Activated T-helper 1 cell treated with Interleukin-2 at 50 U/mL for 16 hours (primary cell): ENCODE measurements around the gene TAMALIN.
A peak's percentile ranks its signal among the peaks of the same experiment; 100 is the strongest.
"Not testable (repeated sequence)": the region's sequence is repeated elsewhere in the genome, so short reads cannot be mapped to it uniquely, and the experiment has no call there.

Experiments
- DNase-seq: peaks from one replicate; pipeline ENCODE4 v3.0.0-alpha.2; 2020; ENCODE audit warnings: low read depth

Gene TAMALIN

DNA sequence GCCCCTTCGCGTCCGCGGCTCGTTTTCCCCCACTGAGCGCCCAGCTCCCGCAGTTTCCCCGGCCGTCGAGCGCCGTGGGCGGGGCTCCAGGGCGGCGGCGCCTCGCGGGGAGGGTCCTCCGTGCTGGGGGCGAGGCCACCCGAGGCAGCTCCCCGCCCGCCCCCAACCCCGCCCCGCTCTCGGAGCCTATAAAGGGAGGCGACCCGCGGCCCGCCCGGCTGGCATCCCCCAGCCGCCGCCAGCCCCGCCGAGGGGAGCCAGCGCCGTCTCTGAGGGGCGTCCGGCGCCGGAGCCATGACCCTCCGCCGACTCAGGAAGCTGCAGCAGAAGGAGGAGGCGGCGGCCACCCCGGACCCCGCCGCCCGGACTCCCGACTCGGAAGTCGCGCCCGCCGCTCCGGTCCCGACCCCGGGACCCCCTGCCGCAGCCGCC is at the start of gene TAMALIN:
TAMALIN (plus strand) TSS at position 221 of the 432 bp plus-strand sequence; CDS start at position 295, 74 bp downstream.
- DNase-seq, result peak; percentile 76

DNA sequence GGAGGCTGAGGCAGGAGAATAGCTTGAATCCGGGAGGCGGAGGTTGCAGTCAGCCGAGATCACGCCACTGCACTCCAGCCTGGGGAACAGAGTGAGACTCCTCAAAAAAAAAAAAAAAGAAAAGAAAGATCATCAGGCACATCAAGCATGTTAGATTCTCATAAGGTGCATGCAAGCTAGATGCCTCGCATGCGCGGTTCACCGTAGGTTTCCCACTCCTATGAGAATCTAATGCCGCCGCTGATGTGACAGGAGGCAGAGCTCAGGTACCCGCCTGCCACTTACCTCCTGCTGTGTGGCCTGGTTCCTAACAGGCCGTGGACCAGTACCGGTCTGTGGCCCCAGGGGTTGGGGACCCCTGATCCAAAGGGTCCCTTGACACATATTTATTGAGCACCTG is 48.2 kb upstream of the TAMALIN start:
- no peak for DNase-seq

- no peak for DNase-seq
Measured at GRCh38 chr12:51959211-51959610, 47.5 kb upstream of the TAMALIN start.

GRCh38 chr12:51959921-51960320 is 46.8 kb upstream of the TAMALIN start:
- DNase-seq, result no peak

GRCh38 chr12:51960488-51960887 is 46.3 kb upstream of the TAMALIN start:
- no peak for DNase-seq

GRCh38 chr12:51960890-51961289 is 45.9 kb upstream of the TAMALIN start:
- DNase-seq, result no peak

- no peak for DNase-seq
Measured at GRCh38 chr12:51961834-51962233, 44.9 kb upstream of the TAMALIN start.

DNA sequence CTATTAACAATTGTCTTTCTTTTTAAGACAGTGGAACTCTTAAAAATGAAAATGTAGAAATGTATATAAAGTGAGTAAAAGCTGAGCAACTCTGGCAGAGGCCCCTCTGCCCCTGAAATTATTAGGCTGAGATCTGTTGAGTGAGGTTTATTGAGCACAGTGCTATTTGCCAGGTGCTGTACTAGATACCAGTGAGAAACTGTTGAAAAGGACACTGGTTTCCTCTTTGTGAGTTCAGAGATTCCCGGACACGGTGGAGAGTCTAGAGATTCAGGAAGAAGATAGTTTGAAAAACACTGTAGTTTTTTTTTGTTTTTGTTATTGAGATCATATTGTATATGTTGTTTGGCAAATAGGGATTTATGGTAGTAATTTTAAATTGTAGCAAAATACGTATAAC is 44.0 kb upstream of the TAMALIN start:
- DNase-seq, result no peak

GRCh38 chr12:51963477-51963876 is 43.3 kb upstream of the TAMALIN start:
- no peak for DNase-seq

DNA sequence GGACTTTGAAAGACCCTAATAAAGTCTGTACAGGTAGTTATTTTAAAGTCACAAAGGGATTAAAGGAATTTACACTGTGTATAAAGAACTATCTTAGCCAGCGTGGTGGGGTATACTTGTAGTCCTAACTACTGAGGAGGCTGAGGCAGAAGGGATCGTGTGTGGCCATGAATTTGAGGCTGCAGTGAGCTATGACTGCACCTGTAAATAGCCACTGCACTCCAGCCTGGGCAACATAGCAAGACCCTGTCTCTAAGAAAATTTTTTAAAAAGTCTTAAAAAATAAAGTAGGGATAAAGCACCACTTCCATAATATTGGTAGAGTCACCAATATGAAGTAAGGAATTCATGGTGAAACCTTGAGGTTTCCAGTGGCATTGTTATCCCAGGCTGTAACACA is 37.1 kb upstream of the TAMALIN start:
- DNase-seq, result no peak

DNA sequence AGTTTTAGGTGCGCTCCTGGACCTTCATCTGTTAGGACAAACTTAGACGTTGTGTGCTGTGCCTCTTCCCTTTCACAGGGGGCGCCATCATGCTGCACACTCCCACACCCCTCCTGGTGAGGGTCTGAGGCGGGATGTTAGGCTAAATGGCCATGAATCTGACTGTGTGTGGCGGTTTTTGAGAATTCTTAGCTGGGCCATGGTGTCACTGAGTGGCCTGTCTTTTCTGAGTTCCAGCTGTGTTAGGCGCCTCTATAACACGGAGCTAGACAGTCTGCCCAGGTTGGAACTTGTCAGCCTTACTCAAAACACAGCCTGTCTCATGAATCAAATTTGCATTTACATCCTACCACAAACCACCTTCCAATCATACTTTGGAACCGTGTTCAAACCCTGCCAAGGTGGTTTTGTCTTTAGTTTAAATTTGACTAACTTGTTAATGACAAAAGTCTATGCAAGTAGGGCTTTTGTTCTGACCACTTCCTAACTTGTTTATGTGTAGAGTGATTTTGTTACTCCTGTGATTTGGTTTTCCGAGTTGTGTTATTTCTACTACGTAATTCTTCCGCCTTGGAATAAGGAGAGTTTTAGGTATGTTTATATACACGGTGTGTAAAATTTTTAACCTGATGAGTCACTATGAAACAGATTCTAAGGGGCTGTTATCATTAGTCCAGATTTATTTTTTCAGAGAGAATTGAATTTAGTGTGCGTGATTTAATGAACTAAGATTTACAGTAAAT is 35.7 kb upstream of the TAMALIN start:
- DNase-seq, result no peak

- no peak for DNase-seq
Measured at GRCh38 chr12:51971679-51972421, 34.9 kb upstream of the TAMALIN start.

DNA sequence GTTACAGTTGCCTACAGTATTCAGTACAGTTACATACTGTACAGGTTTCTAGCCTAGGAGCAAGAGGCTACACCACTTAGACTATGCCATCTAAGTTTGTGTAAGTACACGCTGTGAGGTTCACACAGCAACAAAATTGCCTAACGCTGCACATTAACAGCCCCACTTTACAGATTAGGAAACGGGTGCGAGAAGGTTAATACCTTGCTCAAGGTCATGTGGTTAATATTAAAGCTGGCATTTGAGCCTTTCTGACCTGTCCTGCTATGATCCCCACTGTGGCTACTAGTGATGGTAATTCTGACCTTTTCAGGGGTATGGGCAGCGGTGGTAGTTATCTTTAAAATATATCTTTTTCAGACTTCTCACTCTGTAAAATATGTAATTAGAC is 34.3 kb upstream of the TAMALIN start:
- no peak for DNase-seq

- DNase-seq, result peak; percentile 13
Measured at GRCh38 chr12:51972849-51973273, 33.9 kb upstream of the TAMALIN start.

GRCh38 chr12:51973560-51973959 is 33.2 kb upstream of the TAMALIN start:
- no peak for DNase-seq

GRCh38 chr12:51974646-51975045 is 32.1 kb upstream of the TAMALIN start:
- DNase-seq, result no peak

GRCh38 chr12:51975196-51975595 is 31.6 kb upstream of the TAMALIN start:
- no peak for DNase-seq

DNA sequence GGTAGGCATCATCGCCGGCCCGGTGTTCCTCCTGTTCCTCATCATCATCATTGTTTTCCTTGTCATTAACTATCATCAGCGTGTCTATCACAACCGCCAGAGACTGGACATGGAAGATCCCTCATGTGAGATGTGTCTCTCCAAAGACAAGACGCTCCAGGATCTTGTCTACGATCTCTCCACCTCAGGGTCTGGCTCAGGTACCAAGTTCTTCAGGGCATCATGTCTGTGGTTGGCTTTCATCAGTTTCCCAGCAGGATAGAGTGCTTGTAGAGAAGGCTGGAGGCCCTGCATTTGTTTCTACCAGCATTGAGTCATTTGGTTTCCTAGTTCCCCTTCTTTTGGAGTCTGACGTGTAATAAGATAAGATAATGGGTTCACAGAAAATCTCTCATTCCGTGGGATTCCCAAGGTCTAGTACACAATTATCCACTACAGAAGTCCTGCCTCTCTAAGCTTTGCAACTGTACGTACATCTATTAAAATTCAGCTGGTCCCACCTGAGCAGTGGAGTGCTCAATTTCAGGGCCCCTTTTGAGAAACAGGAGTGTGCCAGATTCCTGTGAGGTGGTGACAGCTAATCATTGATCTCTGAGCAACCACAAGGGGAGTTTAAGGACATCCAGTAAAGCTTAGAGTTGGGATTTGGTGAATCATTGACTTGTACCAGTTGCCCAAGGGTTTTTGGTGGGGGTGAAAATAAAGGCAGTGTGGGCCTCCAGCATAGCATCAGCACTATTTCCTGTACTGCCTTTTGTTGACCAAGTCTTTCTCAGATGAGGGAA is 30.2 kb upstream of the TAMALIN start:
- DNase-seq, result no peak

- DNase-seq, result no peak
Measured at GRCh38 chr12:51977320-51977753, 29.4 kb upstream of the TAMALIN start.

GRCh38 chr12:51979306-51979705 is 27.4 kb upstream of the TAMALIN start:
- DNase-seq, result not testable (repeated sequence)

DNA sequence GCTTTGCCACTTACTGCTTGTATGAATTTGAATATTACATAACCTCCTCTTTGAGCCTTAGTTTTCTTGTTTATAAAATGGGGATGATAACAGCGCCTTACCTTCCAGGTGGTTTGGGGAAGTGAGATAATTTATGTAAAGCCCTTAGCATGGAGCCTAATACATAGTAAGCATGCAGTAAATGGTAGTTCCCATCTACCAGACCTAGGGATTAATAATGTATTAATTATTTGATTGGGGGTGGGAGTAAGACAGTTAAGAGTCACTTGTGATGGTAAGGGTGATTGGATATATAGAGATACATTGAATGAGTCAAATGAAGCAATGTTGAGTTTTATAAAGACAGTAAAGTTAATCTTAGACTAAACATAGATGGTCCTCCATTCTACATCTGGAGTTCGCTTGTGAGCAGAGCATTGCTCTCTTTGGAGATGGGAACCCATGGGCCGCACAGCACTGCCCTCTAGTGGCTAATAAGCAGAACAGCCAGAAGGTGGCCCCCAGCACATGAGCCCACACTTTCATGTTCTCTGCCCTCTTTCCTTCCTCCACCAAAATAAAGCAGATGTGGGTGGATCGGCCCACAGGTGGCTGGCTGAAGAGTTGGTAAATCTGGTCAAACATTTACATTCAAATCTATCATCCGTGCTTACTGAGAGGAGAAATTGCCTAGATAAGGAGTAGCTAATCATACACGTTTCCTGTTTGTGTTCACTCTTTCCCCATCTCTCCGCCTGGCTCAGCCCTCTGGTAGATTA is 26.5 kb upstream of the TAMALIN start:
- DNase-seq, result peak; percentile 42

GRCh38 chr12:51980809-51981127 is 26.0 kb upstream of the TAMALIN start:
- no peak for DNase-seq
